Glomerular endothelial cell (primary cell): ENCODE results near the gene PRKG1. TPM values are rescaled to one million over a fixed set of nuclear protein-coding genes. Genes with fewer than 3 reads are reported as not detected.

Experiments used
- DNase-seq: peaks from one replicate; pipeline ENCODE4 v3.0.0-alpha.2; 2011; ENCODE audit warnings: low read depth, low spot score; ENCODE audit errors: extremely low read depth
- total RNA-seq: library from RNA; depleted of rRNA; stranded (reverse); fragments of >200 nt; gene quantifications from 2 replicates; pipeline ENCODE4 v1.2.3, GENCODE V29; 2015

The PRKG1 gene
- total RNA-seq, 1 donor from 2014 or later, result 4.9 TPM

DNA sequence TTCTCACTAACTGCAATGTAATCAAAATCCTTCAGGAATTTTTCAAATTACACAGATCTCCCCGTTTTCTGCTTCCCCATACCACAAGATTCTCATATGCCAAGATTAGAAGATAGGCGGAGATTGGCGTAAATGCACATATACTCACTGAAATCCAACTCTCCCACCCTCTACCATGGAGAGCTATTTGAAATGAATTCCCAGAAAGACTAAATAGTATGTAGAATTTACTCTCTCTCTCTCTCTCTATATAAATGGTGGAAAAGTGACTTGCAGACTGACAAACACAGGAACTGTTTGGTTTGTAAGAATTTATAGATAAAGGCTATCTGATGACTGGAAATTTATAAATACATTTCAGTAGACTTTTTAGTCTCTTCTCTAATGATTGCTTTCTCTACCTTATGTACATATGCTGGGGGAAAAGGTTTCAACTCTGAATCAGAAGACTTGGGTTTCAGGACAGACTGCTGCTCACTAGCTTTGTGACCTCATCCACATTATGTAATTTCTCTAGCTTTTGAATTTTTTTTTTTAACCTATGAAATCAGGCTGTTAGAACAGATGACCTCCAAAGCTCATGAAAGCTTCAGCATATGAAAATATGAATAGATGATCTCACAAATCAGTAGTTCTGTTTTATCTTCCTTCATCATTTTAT, 692.9 kb downstream of the PRKG1 start:
- no peak for DNase-seq

DNA sequence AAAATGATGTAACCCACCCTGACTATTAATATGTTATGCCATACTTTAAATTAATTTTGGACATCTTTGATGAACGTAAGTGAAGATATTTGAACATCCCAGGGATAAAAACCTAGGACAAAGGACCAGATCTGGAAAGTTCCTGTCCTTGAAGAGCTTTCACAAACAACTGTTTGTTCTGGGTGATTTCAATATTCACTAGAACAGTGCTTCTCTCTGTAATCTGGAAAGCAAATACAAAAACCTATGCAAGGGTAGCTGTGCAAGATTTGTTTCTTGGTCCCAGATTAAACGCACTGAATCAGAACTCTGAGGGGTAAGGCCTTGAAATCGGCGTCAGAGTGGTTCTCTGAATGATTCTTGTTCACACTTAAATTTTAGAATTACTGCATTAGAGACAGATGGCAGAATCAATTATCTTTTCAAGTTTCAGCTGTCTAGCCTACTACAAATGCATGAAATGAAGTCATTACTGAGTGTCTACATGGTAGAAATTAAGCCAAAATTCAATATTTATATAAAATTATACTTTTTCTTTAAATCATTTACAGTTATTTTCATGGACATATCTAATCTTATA, 694.7 kb downstream of the PRKG1 start:
- DNase-seq, result no peak

DNA sequence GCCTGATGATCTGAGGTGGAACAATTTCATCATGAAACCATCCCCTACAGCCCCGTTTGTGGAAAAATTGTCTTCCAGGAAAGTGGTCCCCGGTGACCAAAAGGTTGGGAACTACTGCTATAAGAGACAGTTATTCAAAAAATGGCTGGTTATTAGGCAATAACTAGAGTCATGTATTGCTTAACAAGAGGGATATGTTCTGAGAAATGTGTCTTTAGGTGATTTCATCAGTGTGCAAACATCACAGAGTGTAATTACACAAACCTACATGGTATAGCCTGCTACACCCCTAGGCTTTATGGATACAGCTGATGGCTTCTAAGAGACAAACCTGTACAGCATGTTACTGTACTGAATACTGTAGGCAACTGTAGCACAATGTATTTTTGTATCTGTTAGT, 696.4 kb downstream of the PRKG1 start:
- no peak for DNase-seq

DNA sequence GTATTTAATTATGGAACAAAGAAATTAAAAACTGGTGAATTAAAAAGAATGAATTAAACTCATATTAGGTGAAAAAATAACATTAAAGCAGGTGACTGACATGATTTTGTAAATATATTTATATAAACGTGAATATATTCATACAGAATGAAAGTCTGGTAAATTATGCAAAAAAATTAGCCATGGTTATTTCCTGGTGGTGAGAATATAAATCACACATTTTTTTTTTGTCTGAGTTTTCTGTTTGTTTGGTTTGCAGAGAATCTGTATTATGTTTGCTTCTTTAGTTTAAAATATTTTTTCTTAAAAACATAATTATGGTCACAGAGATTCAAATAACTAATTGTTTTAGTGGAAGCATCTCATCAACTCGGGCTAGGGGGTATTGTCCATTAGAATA, 698.1 kb downstream of the PRKG1 start:
- DNase-seq, result no peak

DNA sequence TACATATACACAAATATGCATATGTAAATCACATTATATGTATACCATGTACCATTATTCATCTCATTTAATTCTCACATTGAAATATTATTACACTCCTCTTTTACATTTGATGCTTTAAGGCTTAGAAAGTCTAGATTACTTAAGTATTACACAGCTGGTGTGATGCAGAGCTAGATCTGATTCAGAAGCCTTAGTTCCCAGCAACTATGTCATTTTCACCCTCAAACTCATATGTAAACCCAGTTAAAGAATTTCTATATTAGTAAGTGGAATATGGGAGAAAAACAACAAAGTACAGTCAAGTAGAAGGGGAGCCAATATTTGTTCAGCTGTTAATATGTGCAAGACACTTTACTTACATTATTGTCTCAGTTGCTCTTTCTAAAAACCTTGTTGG, 699.4 kb downstream of the PRKG1 start:
- no peak for DNase-seq

DNA sequence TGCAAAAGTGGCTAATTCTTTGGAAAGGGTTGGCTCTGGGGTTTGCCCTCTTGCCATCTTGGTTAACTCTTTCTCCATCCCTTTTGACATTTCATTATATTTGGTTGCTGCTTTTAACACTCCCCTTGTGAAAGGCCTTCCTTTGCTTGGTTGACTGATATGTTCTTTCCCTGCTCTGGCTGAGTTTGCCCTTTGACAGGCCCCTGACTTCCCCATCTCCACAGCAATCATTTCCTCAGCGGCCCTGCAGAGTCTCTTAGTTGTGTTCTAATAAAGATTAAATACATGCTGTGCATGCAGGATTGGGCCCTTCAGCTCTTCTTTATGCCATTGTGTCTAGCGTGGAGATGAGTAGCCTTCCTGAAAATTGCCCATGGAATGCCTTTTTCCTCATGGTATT, 709.7 kb downstream of the PRKG1 start:
- no peak for DNase-seq

DNA sequence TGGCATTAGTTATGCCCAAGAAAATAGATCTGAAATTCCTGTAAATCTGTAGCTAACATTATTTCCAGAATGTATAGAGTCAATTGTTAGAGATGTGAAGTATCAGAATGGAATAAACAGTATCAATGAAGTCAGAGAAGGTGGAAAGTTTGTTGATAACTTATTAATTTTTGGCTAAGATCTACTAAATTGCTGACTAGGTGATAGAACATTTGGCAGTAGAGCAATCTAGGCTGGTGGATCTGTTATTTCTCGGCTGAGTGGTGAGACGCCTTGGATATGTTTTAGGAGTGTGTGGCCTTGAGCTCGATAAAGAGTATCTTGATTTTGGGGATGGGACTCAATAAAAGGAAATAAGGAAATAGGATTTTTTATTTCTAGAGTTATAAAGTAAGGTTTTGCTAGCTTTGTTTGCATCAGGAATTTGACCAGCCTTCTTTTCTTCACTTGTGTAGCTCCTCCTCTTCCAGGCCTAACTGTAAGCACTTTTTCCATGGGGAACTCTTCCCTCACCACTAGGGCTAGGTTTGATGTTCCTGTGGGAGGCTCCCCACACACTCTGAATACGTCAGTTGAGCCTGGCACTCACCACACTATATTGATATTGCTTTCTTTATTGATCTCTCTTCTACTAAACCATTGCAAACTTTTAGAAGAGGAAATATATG, 711.9 kb downstream of the PRKG1 start:
- DNase-seq, result no peak

DNA sequence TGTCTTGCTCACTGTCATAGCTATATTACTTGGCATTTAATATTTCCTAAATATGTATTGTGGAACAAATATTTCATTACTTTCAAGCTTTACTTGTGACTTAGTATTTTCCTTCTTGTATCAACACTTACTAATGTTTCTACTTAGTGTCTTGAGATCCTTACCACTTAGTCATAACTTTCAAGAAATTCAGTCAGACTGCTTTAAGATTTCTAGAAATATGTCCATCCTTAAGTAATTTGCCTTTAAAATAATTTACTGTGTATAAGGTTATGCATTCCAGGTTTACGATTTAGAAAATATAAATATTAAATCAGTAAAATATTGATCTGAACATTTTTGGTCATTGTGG, 712.4 kb downstream of the PRKG1 start:
- no peak for DNase-seq

DNA sequence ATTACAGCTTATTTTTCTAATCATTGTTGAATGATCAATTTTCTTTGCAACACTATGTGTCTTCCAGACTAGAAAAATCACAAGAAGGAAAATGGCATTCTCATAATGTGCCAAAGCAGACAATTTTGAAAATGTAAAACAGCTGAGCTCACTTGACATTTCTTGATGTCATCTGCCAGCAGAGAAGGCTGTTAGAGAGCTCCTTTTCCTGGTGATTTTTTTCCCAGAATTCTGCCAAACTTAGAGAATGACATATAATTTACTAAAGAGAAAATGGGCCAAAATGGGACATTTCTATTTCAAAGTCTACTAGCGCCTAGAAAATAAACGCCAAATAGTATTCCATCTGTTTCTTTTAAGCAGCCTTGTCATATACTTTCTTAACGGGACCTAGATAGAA, 714.0 kb downstream of the PRKG1 start:
- DNase-seq, result no peak

DNA sequence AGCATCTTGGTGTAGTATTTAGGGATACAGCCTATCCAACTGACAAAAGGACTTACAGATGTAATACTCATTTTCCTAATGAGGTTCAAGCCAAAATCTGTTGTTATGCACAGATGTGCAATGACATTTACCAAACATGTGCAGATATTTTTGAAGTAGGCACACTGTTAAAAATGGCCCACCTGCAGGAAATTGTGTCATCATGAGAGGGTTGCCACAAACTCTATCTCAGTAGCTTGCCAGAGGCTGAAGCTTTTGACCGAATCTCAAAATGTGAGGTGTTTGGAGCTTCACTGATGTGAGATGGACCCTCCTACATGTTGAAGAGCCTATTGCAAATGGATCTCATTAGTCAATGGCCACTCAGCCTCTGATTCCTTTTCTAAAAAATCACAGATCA, 714.8 kb downstream of the PRKG1 start:
- no peak for DNase-seq

DNA sequence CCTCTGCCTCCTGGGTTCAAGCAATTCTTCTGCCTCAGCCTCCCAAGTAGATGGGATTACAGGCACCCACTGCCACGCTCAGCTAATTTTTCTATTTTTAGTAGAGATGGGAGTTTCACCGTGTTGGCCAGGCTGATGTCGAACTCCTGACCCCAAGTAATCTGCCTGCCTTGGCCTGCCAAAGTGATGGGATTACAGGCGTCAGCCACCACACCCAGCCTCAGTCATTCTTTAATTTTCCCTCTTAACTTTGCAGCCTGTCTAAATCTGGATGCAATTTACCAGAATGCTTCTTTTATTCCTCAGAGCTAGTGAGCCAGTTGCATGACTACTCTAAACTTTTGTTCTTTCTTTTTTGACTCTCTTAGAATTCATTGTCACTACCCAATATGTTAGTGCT, 715.6 kb downstream of the PRKG1 start:
- no peak for DNase-seq

DNA sequence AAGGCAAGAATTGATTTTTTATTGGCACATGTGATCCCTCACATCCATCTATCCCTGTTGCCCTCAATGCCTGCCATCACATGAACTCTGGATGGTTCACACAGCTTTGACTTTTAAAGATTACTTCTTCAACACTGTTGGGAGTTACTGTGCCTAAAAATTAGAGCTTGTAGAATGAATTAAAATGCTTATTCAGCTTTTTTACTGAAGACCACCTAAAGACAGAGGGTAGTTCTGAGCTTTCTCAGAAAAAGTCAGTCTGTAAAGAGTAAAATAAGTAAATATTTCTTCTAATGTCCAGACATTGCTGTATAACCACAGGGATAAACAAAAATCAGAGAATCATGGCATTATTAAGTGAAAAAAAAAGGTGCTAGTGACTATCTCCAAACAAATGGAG, 718.4 kb downstream of the PRKG1 start:
- no peak for DNase-seq

DNA sequence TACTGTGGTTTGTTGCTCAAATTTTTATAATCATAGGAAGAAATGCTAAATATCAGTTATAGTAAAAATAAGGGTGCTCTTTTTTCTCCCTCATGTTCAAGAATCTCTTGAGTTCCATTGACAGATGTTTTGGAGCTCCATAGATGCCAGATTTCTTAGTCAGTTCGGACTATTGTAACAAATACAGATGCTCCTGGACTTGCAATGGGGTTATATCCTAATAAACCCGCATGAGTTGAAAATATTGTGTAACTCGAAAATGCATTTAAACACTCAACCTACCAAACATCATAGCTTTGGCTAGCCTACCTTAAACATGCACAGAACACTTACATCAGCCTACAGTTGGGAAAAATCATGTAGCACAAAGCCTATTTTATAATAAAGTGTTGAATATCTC, 725.8 kb downstream of the PRKG1 start:
- DNase-seq, result no peak

DNA sequence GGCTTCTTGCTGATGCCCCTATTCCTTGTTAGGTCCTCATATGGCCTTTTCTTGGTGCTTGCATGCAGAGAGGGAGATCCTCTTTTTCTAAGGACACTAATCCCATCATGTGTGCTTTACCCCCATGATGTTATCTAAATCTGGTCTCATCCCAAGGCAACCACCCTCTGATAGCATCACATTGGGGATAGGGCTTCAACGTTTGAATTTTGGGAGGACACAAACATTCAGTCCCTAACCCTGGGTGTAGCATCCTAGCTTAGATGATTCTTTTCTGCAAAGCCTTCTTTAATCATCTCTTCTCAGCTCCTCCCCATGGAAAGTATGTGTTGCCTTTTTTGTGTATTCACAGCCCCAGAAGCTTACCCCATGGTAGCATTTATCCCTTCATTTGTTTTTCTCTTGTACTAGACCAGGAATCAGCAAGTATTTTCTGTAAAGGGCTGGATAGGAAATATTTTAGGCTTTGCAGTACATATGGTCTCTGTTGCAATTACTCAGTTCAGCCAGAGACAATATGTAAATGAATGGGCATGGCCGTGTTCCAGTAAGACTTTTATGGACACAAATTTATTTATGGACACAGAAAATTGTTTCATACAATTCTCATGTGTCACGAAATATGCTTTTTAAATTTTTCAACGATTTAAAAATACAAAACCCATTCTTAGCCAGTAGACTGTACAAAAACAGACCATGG, 726.6 kb downstream of the PRKG1 start:
- no peak for DNase-seq

DNA sequence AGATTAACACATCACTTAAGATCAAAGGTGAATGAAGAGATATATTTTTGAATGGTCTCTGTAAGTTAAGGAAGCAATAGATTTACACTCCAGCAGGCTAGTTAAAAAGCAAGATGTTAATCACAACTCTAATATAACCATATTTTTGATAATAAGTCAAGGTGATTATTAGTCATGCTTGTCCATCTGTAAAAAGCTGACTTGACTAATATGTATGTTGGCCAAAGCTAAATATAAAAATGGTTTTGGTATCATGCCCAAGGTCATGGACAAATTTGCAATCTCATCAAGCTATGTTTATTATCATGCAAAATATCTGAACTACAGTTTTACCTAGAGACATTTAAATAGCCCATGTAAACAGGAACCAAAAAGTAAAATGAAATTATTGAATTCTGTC, 727.7 kb downstream of the PRKG1 start:
- no peak for DNase-seq

DNA sequence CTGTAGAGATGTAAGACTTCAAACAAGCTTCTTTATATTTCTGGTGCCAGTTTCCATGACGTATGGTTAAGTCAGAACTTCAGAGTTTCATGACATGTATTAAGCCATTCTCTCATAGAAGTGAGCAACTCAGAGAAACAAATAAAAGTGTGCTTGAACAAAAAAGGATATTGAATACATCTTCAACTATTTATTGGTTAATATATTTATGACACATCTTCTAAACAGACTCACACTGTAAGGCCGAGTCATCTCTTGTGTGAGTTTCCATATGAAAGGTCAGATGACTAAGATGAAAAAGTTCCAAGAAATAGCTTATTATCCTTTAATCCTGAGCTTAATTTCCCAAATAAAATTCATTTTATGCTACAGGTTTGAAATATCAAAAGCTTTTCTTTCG, 730.6 kb downstream of the PRKG1 start:
- DNase-seq, result no peak

DNA sequence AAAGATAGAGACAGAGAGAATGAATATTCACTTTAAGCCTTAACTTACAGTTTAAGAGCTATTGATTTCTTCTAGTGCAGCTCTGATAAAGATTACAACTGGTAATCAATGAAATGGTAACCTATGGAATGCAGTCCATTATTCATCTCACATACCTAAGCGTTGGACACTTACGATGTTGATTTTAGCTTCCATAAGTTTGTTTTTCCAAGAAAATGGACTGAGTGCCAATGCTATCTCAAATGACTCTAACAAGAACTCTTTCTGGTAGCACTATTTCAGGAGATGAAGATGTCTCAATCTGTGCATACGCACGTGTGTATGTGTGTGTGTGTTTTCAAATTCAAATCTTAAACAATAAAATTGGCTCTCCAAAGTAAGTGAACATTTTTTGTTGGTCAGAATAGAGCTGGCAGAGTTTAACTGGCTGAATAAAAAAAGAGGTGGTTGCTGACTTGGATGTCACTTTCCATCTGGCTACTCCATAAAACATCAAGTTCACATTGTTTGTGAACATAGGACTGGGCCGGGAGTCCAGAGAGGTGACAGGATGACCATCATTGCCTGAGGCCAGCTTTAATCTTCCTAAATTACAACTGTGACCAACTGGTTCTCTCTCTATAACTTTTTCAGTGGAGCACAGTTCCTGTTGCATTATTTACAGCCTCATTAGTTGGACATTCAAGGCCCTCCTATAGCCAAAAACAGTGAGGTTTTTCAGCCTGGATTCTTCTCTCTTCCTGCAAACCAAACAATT, 732.0 kb downstream of the PRKG1 start:
- DNase-seq, result no peak

DNA sequence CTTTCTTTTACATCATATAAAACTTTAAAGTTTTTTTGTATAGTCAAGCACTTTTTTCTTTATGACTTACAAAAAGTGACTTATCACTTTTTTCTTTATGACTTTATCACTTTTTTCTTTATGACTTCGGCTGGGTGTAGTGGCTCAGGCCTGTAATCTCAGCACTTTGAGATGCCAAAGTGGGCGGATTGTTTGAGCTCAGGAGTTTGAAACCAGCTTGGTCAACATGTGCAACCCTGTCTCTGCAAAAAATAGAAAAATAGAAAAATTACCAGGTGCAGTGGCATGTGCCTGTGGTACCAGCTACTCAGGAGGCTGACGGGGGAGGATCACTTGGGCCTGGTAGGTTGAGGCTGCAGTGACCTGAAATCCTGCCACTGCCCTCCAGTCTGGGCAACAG, 733.9 kb downstream of the PRKG1 start:
- DNase-seq, result no peak

DNA sequence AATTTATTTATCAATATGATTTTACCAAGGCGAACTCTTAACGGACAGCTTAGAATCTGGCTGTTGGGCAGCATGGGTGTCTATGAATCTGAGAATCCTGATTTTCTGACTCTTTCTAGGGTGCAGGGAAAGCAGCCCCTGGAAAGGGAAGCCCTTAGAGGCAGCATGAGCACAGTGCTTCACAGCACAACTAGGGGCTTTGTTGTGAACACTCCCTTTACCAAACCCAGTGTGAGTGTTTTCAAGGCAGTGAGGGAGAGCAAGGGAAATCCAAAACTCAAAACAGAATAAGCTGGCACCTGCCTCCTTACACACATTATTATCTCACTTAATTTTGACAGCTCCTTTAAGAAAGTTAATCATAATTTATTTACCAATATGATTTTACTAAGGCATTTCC, 741.4 kb downstream of the PRKG1 start:
- no peak for DNase-seq

DNA sequence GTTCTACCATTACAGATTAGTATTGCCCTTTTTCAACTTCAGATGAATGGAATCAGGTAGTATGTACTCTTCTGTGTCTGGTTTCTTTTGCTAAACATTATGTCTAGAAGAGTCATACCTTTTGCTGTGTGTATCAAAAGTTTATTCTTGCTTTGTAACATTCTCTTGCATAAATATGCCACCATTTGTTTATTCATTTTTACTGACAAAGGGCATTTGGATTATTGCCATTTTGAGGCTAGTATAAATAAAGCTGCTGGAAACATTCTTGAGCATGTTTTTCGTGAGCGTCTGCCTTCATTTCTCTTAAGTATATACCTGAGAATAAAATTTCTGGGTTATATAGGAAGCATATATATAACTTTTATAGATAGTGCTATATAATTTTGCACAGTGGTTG, 746.8 kb downstream of the PRKG1 start:
- DNase-seq, result no peak

DNA sequence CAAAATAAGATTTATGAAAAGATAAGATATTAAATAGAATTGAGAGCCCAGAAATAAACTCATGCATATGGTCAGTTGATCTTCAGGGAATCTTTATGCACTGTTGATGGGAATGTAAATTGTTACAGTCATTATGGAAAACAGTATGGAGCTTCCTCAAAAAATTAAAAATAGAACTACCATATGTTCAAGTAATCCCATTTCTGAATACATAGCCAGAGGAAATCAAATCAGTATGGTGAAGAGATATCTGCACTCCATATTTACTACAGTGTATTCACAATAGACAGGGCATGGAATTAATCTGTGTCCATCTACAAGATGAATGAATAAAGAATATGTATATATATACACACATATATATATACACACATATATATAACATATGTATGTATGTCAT, 747.5 kb downstream of the PRKG1 start:
- no peak for DNase-seq
